Upper lobe of left lung (tissue), 6 donors: Measurements from ENCODE around the gene ZBTB16. TPM values are rescaled to one million over a fixed set of nuclear protein-coding genes. Genes with fewer than 3 reads are reported as not detected.

Source experiments
- ATAC-seq, 2 donors: fragments of 200-7000 bp; cut with Tn5 transposase; one replicate each; pipeline ENCODE4 v1.9.1; 2022; ENCODE audit warnings: mild to moderate bottlenecking in 2 of 2, moderate library complexity in 2 of 2; ENCODE audit not compliant: low FRiP score in 2 of 2
- DNase-seq, 2 donors: peaks; one replicate each; pipeline ENCODE4 v3.0.0-alpha.2; 2019 to 2020
- H3K27ac ChIP-seq, 4 donors: fragments of 200-600 bp; sonication (generic); one replicate each; pipeline ENCODE4 v1.5.1; 2016 to 2019
- H3K27me3 ChIP-seq, 4 donors: fragments of 200-600 bp; sonication (generic); one replicate each; pipeline ENCODE4 v1.5.1; 2017 to 2019
- H3K36me3 ChIP-seq, 4 donors: fragments of 200-600 bp; sonication (generic); one replicate each; pipeline ENCODE4 v1.5.1; 2016 to 2019
- H3K4me1 ChIP-seq, 4 donors: fragments of 200-600 bp; sonication (generic); one replicate each; pipeline ENCODE4 v1.5.1; 2018 to 2019
- H3K4me3 ChIP-seq, 4 donors: fragments of 200-600 bp; sonication (generic); one replicate each; pipeline ENCODE4 v1.5.1; 2017 to 2019; ENCODE audit warnings: mild to moderate bottlenecking in 2 of 4, moderate library complexity in 1 of 4
- H3K9me3 ChIP-seq, 4 donors: fragments of 200-600 bp; sonication (generic); one replicate each; pipeline ENCODE4 v1.5.1; 2018 to 2019
- EP300 ChIP-seq, 4 donors: sonication (generic); formaldehyde crosslinking; IDR thresholded peaks; one replicate each; pipeline ENCODE4 v1.5.1; 2017; ENCODE audit warnings: antibody characterized with exemption in 4 of 4, control low read depth in 2 of 4
- POLR2A ChIP-seq, 4 donors: fragments of 450-650 bp; IDR thresholded peaks; one replicate each; pipeline ENCODE4 v1.5.1; 2016 to 2017; ENCODE audit warnings: antibody characterized with exemption in 4 of 4, mild to moderate bottlenecking in 2 of 4
- POLR2AphosphoS5 ChIP-seq, 2 donors: sonication (generic); formaldehyde crosslinking; IDR thresholded peaks; one replicate each; pipeline ENCODE4 v1.5.1; 2017; ENCODE audit warnings: antibody characterized with exemption in 2 of 2
- WGBS, 2 donors: methylation state at CpG; one replicate each; pipeline ENCODE4 v1.1.5; 2017 to 2018; 5-methylcytosine and 5-hydroxymethylcytosine counted together
- total RNA-seq, 6 donors: library from RNA; depleted of rRNA in 4 of 6; stranded (reverse); fragments of >200 nt in 4 of 6; gene quantifications; one replicate each; pipeline versions ENCODE4 v1.1.0 to v1.2.1, GENCODE V29; 2016 to 2021
- TF ChIP-seq, protein P1 (sequence below), 6 experiments: fragments of 450-650 bp in 4 of 6; fragments of 200-600 bp in 2 of 6; sonication (generic) in 2 of 6; IDR thresholded peaks; one replicate each; pipeline ENCODE4 v1.5.1; 2016 to 2019; ENCODE audit warnings: antibody characterized with exemption in 6 of 6
- donor health status: DM: no; HTN: no; CAD: no; lungs with moderate emphysema.
- donor health status: DM: no; HTN: yes; CAD: no; lungs with severe emphysema.

Gene ZBTB16
- total RNA-seq, 6 donors from 2014 or later, result 110 to 584 (median 179) TPM

DNA sequence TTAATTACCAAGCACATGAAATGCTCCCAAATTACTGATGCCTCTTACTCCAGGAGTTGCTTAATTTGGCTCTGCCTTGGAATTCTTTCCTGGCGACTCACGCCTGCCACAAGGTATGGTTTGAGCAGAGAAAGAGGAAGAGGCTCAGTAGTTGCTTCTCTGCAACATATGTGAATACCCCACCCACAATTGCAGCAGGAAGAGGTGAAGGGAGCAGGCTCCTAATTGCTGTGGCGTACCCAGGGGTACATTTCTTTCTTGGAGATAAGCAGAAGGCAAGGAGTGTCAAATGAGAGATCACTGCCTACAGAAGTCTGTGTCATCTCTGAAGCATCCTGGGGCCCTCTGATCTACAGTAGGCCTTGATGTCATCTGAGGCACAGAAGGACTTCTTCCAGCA, 226.1 kb downstream of the ZBTB16 start:
- Histone ChIP-seq H3K27ac (no peak overlapping the region), H3K4me3 (no peak overlapping the region), H3K9me3 (no peaks in the 10 kb centered on the region), H3K27me3 (no peaks in the 10 kb centered on the region), H3K4me1 (peaks cover 8 to 22% (median 11%) of the 10 kb centered on the region in 4 donors), H3K36me3 (no peaks in the 10 kb centered on the region)
- ATAC-seq (peak in 1 of 2 donors; percentile 14), DNase-seq (no peak)
- TF ChIP-seq POLR2AphosphoS5 (IDR thresholded peaks at IDR 0.05) (no peak), EP300 (IDR thresholded peaks at IDR 0.05) (no peak)
- TF ChIP-seq, protein P1, sequence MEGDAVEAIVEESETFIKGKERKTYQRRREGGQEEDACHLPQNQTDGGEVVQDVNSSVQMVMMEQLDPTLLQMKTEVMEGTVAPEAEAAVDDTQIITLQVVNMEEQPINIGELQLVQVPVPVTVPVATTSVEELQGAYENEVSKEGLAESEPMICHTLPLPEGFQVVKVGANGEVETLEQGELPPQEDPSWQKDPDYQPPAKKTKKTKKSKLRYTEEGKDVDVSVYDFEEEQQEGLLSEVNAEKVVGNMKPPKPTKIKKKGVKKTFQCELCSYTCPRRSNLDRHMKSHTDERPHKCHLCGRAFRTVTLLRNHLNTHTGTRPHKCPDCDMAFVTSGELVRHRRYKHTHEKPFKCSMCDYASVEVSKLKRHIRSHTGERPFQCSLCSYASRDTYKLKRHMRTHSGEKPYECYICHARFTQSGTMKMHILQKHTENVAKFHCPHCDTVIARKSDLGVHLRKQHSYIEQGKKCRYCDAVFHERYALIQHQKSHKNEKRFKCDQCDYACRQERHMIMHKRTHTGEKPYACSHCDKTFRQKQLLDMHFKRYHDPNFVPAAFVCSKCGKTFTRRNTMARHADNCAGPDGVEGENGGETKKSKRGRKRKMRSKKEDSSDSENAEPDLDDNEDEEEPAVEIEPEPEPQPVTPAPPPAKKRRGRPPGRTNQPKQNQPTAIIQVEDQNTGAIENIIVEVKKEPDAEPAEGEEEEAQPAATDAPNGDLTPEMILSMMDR (IDR thresholded peaks at IDR 0.05), result no peak
- WGBS, 2 donors, result 71 to 84% methylated on average over 3 of the region's 3 CpGs

DNA sequence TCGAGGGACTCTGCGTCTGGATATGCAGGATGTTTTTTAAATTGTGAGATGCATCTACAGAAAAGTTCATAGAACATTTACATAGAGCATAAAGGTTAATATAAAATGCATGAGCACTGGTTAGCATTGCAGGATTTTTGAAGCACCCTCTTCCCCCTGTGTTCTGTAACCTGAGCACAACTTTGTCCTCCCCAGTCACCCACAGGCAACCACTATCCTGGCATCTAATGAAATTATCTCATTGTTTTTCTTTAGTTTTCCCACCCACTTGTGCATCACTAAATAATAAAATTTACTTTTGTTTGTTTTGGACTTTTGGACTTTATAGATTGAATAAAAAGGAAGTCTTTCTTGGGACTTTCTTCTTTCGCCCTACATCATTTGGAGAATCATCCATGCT, 226.7 kb downstream of the ZBTB16 start:
- Histone ChIP-seq H3K4me1 (peaks cover 7 to 22% (median 11%) of the 10 kb centered on the region in 4 donors), H3K36me3 (no peaks in the 10 kb centered on the region), H3K4me3 (no peak overlapping the region), H3K27me3 (no peaks in the 10 kb centered on the region), H3K9me3 (no peaks in the 10 kb centered on the region), H3K27ac (no peak overlapping the region)
- no peak for ATAC-seq
- WGBS, 2 donors, result 93 to 96% methylated on average over 3 of the region's 3 CpGs
- TF ChIP-seq, protein P1 (IDR thresholded peaks at IDR 0.05), result no peak
- TF ChIP-seq POLR2A (IDR thresholded peaks at IDR 0.05), result no peak
- TF ChIP-seq POLR2AphosphoS5 (IDR thresholded peaks at IDR 0.05), result no peak
- TF ChIP-seq EP300 (IDR thresholded peaks at IDR 0.05), result no peak
- DNase-seq, result no peak

DNA sequence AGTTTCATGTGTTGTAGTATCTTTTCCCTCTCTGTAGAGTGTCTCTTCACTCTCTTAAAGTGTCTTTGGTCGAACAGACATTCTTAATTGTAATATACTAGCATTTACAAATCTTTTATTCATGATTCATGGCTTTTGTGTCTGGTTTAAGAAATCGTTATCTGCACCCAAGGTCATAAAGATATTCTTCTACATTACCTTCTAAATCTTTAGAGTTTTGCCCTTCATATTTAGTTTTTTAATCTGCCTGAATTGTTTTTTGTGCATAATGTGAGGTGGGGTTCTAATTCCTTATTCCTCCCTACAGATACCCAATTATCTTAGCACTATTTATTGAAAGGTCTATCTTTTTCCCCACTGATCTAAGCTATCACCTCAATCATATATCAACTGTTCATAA, 227.6 kb downstream of the ZBTB16 start:
- H3K27me3 ChIP-seq, result no peaks in the 10 kb centered on the region
- H3K9me3 ChIP-seq, result no peaks in the 10 kb centered on the region
- peaks cover 9 to 16% (median 13%) of the 10 kb centered on the region in 4 donors for H3K4me1 ChIP-seq
- ATAC-seq, result no peak
- H3K27ac ChIP-seq, result no peak overlapping the region
- WGBS, 2 donors, result 89 to 93% methylated on average over 2 of the region's 2 CpGs
- no peak for DNase-seq
- no peak overlapping the region for H3K4me3 ChIP-seq
- no peak for TF ChIP-seq POLR2AphosphoS5 (IDR thresholded peaks at IDR 0.05)
- H3K36me3 ChIP-seq, result no peaks in the 10 kb centered on the region

DNA sequence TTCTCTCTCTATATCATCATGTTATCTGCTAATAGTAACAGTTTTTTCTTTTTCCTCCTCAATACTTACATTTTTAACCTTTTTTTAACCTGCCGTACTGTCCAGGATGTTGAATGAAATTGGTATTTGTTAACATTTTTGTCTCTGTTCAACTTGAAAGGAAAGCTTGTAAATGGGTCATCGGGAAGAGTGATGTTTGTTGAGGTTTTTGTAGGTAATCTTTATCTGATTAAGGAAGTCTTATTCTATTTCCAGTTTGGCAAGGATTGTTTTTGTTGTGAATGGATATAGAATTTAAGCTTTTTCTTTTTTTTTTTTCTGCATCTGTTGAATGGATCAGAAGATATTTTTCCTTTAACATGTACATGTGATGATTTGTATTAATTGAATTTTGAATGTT, 228.6 kb downstream of the ZBTB16 start:
- H3K27me3 ChIP-seq, result no peaks in the 10 kb centered on the region
- TF ChIP-seq POLR2A (IDR thresholded peaks at IDR 0.05) (no peak), POLR2AphosphoS5 (IDR thresholded peaks at IDR 0.05) (no peak), EP300 (IDR thresholded peaks at IDR 0.05) (no peak)
- TF ChIP-seq, protein P1 (IDR thresholded peaks at IDR 0.05), result no peak
- 37 to 40% methylated on average over 2 of the region's 2 CpGs for WGBS, 2 donors

DNA sequence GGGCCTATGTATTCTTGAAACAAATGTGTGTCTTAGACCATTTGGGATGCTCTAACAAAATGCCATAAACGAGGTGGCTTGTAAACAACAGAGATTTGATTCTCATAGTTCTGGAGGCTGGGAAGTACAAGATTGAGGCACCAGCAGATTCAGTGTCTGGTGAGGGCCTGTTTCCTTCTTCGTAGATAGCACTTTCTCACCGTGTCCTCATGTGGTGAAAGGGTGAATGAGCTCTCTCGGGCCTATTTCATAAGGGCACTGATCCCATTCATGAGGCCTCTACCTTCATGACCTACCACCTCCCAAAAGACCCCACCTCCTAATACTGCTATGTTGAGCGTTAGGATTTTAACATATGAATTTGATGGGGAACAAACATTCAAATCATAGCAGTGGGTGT, 230.3 kb downstream of the ZBTB16 start:
- no peaks in the 10 kb centered on the region for H3K27me3 ChIP-seq
- no peaks in the 10 kb centered on the region for H3K9me3 ChIP-seq
- no peak for DNase-seq
- 87 to 89% methylated on average over 5 of the region's 5 CpGs for WGBS, 2 donors
- H3K27ac ChIP-seq, result no peak overlapping the region
- TF ChIP-seq EP300 (IDR thresholded peaks at IDR 0.05) (no peak), POLR2AphosphoS5 (IDR thresholded peaks at IDR 0.05) (no peak)
- TF ChIP-seq, protein P1 (IDR thresholded peaks at IDR 0.05), result no peak
- H3K4me3 ChIP-seq, result no peak overlapping the region
- H3K4me1 ChIP-seq, result peaks cover 22 to 35% (median 25%) of the 10 kb centered on the region in 4 donors
- ATAC-seq, result no peak
- H3K36me3 ChIP-seq, result no peaks in the 10 kb centered on the region

More for the DNA sequence above, 228.6 kb downstream of the ZBTB16 start:
- no peaks in the 10 kb centered on the region for H3K36me3 ChIP-seq
- H3K27ac ChIP-seq, result no peak overlapping the region
- no peak for ATAC-seq
- no peak overlapping the region for H3K4me3 ChIP-seq
- peaks cover 17 to 25% (median 22%) of the 10 kb centered on the region in 4 donors for H3K4me1 ChIP-seq
- DNase-seq, result no peak
- no peaks in the 10 kb centered on the region for H3K9me3 ChIP-seq
